H1 (cell line): Measurements from ENCODE around the gene DAPK3. TPM values are rescaled to one million over a fixed set of nuclear protein-coding genes. Genes with fewer than 3 reads are reported as not detected.

ENCODE experiments used
- ATF2 ChIP-seq: IDR thresholded peaks from 2 replicates; pipeline ENCODE4 v1.6.1; 2012; ENCODE audit warnings: low read length, inconsistent platforms
- POLR2A ChIP-seq, 2 experiments: IDR thresholded peaks; 1 replicate in 1 of 2; 2 replicates in 1 of 2; pipeline ENCODE4 v1.6.1; 2011; ENCODE audit warnings: low read depth in 2 of 2, low read length in 2 of 2, mild to moderate bottlenecking in 2 of 2; ENCODE audit errors: control extremely low read depth in 1 of 2
- SP1 ChIP-seq: IDR thresholded peaks from 2 replicates; pipeline ENCODE4 v1.6.1; 2011; ENCODE audit warnings: low read depth, low read length
- SP2 ChIP-seq: IDR thresholded peaks from 2 replicates; pipeline ENCODE4 v1.6.1; 2012; ENCODE audit warnings: mild to moderate bottlenecking, low read length, inconsistent platforms
- polyA plus RNA-seq, 7 experiments: library from polyadenylated mRNA; depleted of rRNA in 3 of 7; stranded (reverse) in 5 of 7; unstranded in 2 of 7; fragments of >200 nt in 5 of 7; fragments of 200-250 nt in 2 of 7; gene quantifications; 1 replicate in 5 of 7; 2 replicates in 1 of 7; 4 replicates in 1 of 7; pipeline versions ENCODE4 v1.2.1 to v1.2.3, GENCODE V29; 2011 to 2013; ENCODE audit warnings: missing spikeins in 2 of 7, mixed read lengths in 2 of 7
- total RNA-seq: library from RNA; stranded (reverse); fragmentation: NEBNext Ultra II Directional; extraction: Animal tissue kit (Norgen Biotek cat#: 25700); gene quantifications from 2 replicates; pipeline ENCODE4 v1.2.1, GENCODE V29; 2021

Gene DAPK3
- total and polyA plus RNA-seq, 2 of the 8 experiments (the other 6 are each of a cell fraction or from before 2014, with no cell fraction given) = 53.2 to 78.1 TPM

GRCh38 chr19:3977242-3978143, 6.6 kb upstream of the DAPK3 start (continued):
- peak; percentile 53; the same call in 1 of the 2 replicates for TF ChIP-seq ATF2
- peak; percentile 32; the same call in 1 of the 2 replicates for TF ChIP-seq SP1
- TF ChIP-seq SP2 = no peak
- peak; percentile 37 to 45 for TF ChIP-seq POLR2A (IDR thresholded peaks at IDR 0.05; ENCODE audit: control extremely low read depth in 1 of 2, low read depth in 2 of 2, low read length in 2 of 2)
